ENCODE measurements around the gene PPP1R37. TPM values are rescaled to one million over a fixed set of nuclear protein-coding genes. Genes with fewer than 3 reads are reported as not detected.

The PPP1R37 gene
- total and polyA plus RNA-seq, 4 donors = 19.2 to 39.7 (median 25.9) TPM

DNA sequence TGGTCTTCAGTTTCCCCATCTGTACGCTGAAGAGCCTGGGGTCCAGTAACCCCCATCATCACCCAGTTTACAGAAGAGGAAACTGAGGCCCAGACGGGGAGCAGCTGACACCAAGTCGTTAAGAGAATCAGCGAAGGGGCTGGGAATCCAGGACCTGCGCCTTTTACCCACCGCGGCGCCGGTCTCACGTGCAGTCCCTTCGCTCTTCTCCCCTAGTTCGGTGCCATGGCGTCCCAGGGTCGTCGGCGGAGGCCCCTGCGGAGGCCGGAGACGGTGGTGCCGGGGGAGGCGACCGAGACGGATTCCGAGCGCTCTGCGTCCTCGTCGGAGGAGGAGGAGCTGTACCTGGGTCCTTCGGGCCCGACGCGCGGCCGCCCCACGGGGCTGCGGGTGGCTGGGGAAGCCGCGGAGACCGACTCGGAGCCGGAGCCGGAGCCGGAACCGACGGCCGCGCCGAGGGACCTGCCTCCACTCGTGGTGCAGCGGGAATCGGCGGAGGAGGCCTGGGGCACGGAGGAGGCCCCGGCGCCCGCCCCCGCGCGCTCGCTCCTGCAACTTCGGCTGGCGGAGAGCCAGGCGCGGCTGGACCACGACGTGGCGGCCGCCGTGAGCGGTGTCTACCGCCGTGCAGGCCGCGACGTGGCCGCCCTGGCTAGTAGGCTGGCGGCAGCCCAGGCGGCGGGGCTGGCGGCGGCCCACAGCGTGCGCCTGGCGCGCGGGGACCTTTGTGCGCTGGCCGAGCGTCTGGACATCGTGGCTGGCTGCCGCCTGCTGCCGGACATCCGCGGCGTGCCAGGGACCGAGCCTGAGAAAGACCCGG, 86.3 kb downstream of the PPP1R37 start:
- Histone ChIP-seq H3K36me3 (ENCODE audit: control insufficient read depth in 4 of 4, insufficient read depth in 4 of 4, low read length in 4 of 4) (peaks cover 0 to 3% (median 0%) of the 10 kb centered on the region in 4 donors), H3K4me1 (ENCODE audit: control insufficient read depth in 5 of 5, insufficient read depth in 5 of 5, low read length in 5 of 5) (peaks cover 0 to 18% (median 7%) of the 10 kb centered on the region in 5 donors), H3K9me3 (ENCODE audit: control insufficient read depth in 4 of 4, insufficient read depth in 3 of 4, low read length in 3 of 4) (no peaks in the 10 kb centered on the region), H3K9ac (ENCODE audit: insufficient read depth in 1 of 2, low read length in 2 of 2) (no peak overlapping the region), H3K4me3 (peak overlapping the region; percentile 72), H3K27me3 (ENCODE audit: control insufficient read depth in 3 of 3, insufficient read depth in 3 of 3, low read length in 2 of 3) (no peaks in the 10 kb centered on the region), H3K27ac (ENCODE audit: low read depth in 1 of 2, low read length in 1 of 2) (peak overlapping the region; percentile 83 to 94)
- ATAC-seq (ENCODE audit: insufficient read depth, low FRiP score) (no peak), DNase-seq (peak in 2 of 3 donors; percentile 9 to 29)
- TF ChIP-seq, protein P1, sequence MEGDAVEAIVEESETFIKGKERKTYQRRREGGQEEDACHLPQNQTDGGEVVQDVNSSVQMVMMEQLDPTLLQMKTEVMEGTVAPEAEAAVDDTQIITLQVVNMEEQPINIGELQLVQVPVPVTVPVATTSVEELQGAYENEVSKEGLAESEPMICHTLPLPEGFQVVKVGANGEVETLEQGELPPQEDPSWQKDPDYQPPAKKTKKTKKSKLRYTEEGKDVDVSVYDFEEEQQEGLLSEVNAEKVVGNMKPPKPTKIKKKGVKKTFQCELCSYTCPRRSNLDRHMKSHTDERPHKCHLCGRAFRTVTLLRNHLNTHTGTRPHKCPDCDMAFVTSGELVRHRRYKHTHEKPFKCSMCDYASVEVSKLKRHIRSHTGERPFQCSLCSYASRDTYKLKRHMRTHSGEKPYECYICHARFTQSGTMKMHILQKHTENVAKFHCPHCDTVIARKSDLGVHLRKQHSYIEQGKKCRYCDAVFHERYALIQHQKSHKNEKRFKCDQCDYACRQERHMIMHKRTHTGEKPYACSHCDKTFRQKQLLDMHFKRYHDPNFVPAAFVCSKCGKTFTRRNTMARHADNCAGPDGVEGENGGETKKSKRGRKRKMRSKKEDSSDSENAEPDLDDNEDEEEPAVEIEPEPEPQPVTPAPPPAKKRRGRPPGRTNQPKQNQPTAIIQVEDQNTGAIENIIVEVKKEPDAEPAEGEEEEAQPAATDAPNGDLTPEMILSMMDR (IDR thresholded peaks at IDR 0.05; ENCODE audit: control extremely low read depth, extremely low read depth) = no peak
- WGBS, 2 donors = 2% methylated on average over 57 to 97 of the region's 97 CpGs

GRCh38 chr19:45179892-45180370, 87.0 kb downstream of the PPP1R37 start:
- TF ChIP-seq, protein P1 (IDR thresholded peaks at IDR 0.05; ENCODE audit: control extremely low read depth, extremely low read depth) = no peak
- Histone ChIP-seq H3K27ac (ENCODE audit: low read depth in 1 of 2, low read length in 1 of 2) (peak overlapping the region in 1 of 2 donors; percentile 94), H3K4me3 (peak overlapping the region; percentile 72), H3K27me3 (ENCODE audit: control insufficient read depth in 3 of 3, insufficient read depth in 3 of 3, low read length in 2 of 3) (no peaks in the 10 kb centered on the region), H3K9ac (ENCODE audit: insufficient read depth in 1 of 2, low read length in 2 of 2) (no peak overlapping the region), H3K36me3 (ENCODE audit: control insufficient read depth in 4 of 4, insufficient read depth in 4 of 4, low read length in 4 of 4) (peaks cover 0 to 3% (median 0%) of the 10 kb centered on the region in 4 donors), H3K4me1 (ENCODE audit: control insufficient read depth in 5 of 5, insufficient read depth in 5 of 5, low read length in 5 of 5) (peaks cover 0 to 18% (median 7%) of the 10 kb centered on the region in 5 donors), H3K9me3 (ENCODE audit: control insufficient read depth in 4 of 4, insufficient read depth in 3 of 4, low read length in 3 of 4) (no peaks in the 10 kb centered on the region)
- ATAC-seq (ENCODE audit: insufficient read depth, low FRiP score) (no peak), DNase-seq (no peak)
- WGBS, 2 donors = 63 to 67% methylated on average over 9 of the region's 9 CpGs

- Histone ChIP-seq H3K4me1 (ENCODE audit: control insufficient read depth in 5 of 5, insufficient read depth in 5 of 5, low read length in 5 of 5) (peaks cover 0 to 18% (median 7%) of the 10 kb centered on the region in 5 donors), H3K36me3 (ENCODE audit: control insufficient read depth in 4 of 4, insufficient read depth in 4 of 4, low read length in 4 of 4) (peaks cover 0 to 3% (median 0%) of the 10 kb centered on the region in 4 donors), H3K27me3 (ENCODE audit: control insufficient read depth in 3 of 3, insufficient read depth in 3 of 3, low read length in 2 of 3) (no peaks in the 10 kb centered on the region), H3K4me3 (no peak overlapping the region), H3K27ac (ENCODE audit: low read depth in 1 of 2, low read length in 1 of 2) (no peak overlapping the region), H3K9ac (ENCODE audit: insufficient read depth in 1 of 2, low read length in 2 of 2) (no peak overlapping the region), H3K9me3 (ENCODE audit: control insufficient read depth in 4 of 4, insufficient read depth in 3 of 4, low read length in 3 of 4) (no peaks in the 10 kb centered on the region)
- DNase-seq = no peak
- 77 to 79% methylated on average over 7 of the region's 7 CpGs for whole genome bisulfite sequencing, 2 donors
- ATAC-seq (ENCODE audit: insufficient read depth, low FRiP score) = no peak
- TF ChIP-seq, protein P1 (IDR thresholded peaks at IDR 0.05; ENCODE audit: control extremely low read depth, extremely low read depth) = no peak
Observed at GRCh38 chr19:45180936-45181335, 88.0 kb downstream of the PPP1R37 start.
